Measurements from ENCODE around the gene COL28A1. TPM values are rescaled to one million over a fixed set of nuclear protein-coding genes. Genes with fewer than 3 reads are reported as not detected.

COL28A1 gene
- polyA plus RNA-seq, 1 experiment: 0.04 TPM

GRCh38 chr7:7354674-7355073 lies 181.0 kb downstream of the COL28A1 start:
- CTCF ChIA-PET: no interaction called here
- POLR2A ChIA-PET: no interaction called here

GRCh38 chr7:7352845-7353244 lies 182.8 kb downstream of the COL28A1 start:
- CTCF ChIA-PET: interaction anchor here (1.2 kb wide), 1 partner anchor 242 kb away, joined by 4 read pairs; no protein-coding TSS in a partner anchor
- TF ChIP-seq CTCF (IDR thresholded peaks at IDR 0.05; ENCODE audit: insufficient read depth, low read depth, low read length): no peak
- Histone ChIP-seq H3K27me3 (ENCODE audit: control insufficient read depth, insufficient read depth, low read length) (no peaks in the 10 kb centered on the region), H3K36me3 (ENCODE audit: control insufficient read depth, insufficient read depth, low read length) (no peaks in the 10 kb centered on the region), H3K4me3 (ENCODE audit: low read depth, low read length) (no peak overlapping the region)
- DNase-seq (ENCODE audit: low read depth): no peak
- POLR2A ChIA-PET: no interaction called here

More at GRCh38 chr7:7354674-7355073, 181.0 kb downstream of the COL28A1 start:
- no peak overlapping the region for H3K4me3 ChIP-seq (ENCODE audit: low read depth, low read length)
- DNase-seq (ENCODE audit: low read depth): no peak
- no peak for TF ChIP-seq CTCF (IDR thresholded peaks at IDR 0.05; ENCODE audit: insufficient read depth, low read depth, low read length)
- no peaks in the 10 kb centered on the region for H3K27me3 ChIP-seq (ENCODE audit: control insufficient read depth, insufficient read depth, low read length)
- H3K36me3 ChIP-seq (ENCODE audit: control insufficient read depth, insufficient read depth, low read length): no peaks in the 10 kb centered on the region

GRCh38 chr7:7351832-7352231 lies 183.8 kb downstream of the COL28A1 start:
- CTCF ChIA-PET: interaction anchor here (1.1 kb wide), 1 partner anchor 36 kb away, joined by 3 read pairs; no protein-coding TSS in a partner anchor
- H3K4me3 ChIP-seq (ENCODE audit: low read depth, low read length): no peak overlapping the region
- no peaks in the 10 kb centered on the region for H3K27me3 ChIP-seq (ENCODE audit: control insufficient read depth, insufficient read depth, low read length)
- POLR2A ChIA-PET: no interaction called here
- TF ChIP-seq CTCF (IDR thresholded peaks at IDR 0.05; ENCODE audit: insufficient read depth, low read depth, low read length): no peak
- no peak for DNase-seq (ENCODE audit: low read depth)
- H3K36me3 ChIP-seq (ENCODE audit: control insufficient read depth, insufficient read depth, low read length): no peaks in the 10 kb centered on the region

- POLR2A ChIA-PET: no interaction called here
- TF ChIP-seq CTCF (IDR thresholded peaks at IDR 0.05; ENCODE audit: insufficient read depth, low read depth, low read length): no peak
- CTCF ChIA-PET: interaction anchor here (1.1 kb wide), 1 partner anchor 35 kb away, joined by 3 read pairs; no protein-coding TSS in a partner anchor
- DNase-seq (ENCODE audit: low read depth): no peak
- no peak overlapping the region for H3K4me3 ChIP-seq (ENCODE audit: low read depth, low read length)
- no peaks in the 10 kb centered on the region for H3K27me3 ChIP-seq (ENCODE audit: control insufficient read depth, insufficient read depth, low read length)
- no peaks in the 10 kb centered on the region for H3K36me3 ChIP-seq (ENCODE audit: control insufficient read depth, insufficient read depth, low read length)
Measured at GRCh38 chr7:7351156-7351555, 184.5 kb downstream of the COL28A1 start.

- Histone ChIP-seq H3K36me3 (ENCODE audit: control insufficient read depth, insufficient read depth, low read length) (no peaks in the 10 kb centered on the region), H3K4me3 (ENCODE audit: low read depth, low read length) (no peak overlapping the region), H3K27me3 (ENCODE audit: control insufficient read depth, insufficient read depth, low read length) (no peaks in the 10 kb centered on the region)
- ChIA-PET CTCF (interaction anchor here (0.6 kb wide), 1 partner anchor 347 kb away, joined by 3 read pairs; no protein-coding TSS in a partner anchor), POLR2A (interaction anchor here (0.5 kb wide), 1 partner anchor 14 kb away, joined by 3 read pairs; no protein-coding TSS in a partner anchor)
- no peak for DNase-seq (ENCODE audit: low read depth)
- TF ChIP-seq CTCF (IDR thresholded peaks at IDR 0.05; ENCODE audit: insufficient read depth, low read depth, low read length): no peak
Measured at GRCh38 chr7:7349156-7349555, 186.5 kb downstream of the COL28A1 start.

Data from BJ (cell line).